Measurements from ENCODE around the gene SERAC1.

GRCh38 chr6:158080849-158081656 is 87.0 kb downstream of the SERAC1 start:
- TF ChIP-seq CTCF (conservative IDR thresholded peaks at IDR 0.05): no peak
- no peak for TF ChIP-seq ZFX (IDR thresholded peaks at IDR 0.05)
